D341Med (cell line): ENCODE data around the gene RNLS.
"Not testable (repeated sequence)": the region's sequence is repeated elsewhere in the genome, so short reads cannot be mapped to it uniquely, and the experiment has no call there.

ENCODE experiments used
- DNase-seq: peaks from one replicate; pipeline ENCODE4 v3.0.0; 2012; ENCODE audit warnings: low spot score

RNLS gene

GRCh38 chr10:88293073-88293472, 290.0 kb downstream of the RNLS start:
- DNase-seq, result no peak

GRCh38 chr10:88292185-88292514, 291.0 kb downstream of the RNLS start:
- DNase-seq, result no peak

- DNase-seq, result no peak
Measured at GRCh38 chr10:88291289-88292184, 291.6 kb downstream of the RNLS start.

- DNase-seq, result no peak
Measured at GRCh38 chr10:88289342-88289741, 293.8 kb downstream of the RNLS start.

GRCh38 chr10:88288320-88289059, 294.6 kb downstream of the RNLS start:
- no peak for DNase-seq

- DNase-seq, result no peak
Measured at GRCh38 chr10:88286030-88286429, 297.1 kb downstream of the RNLS start.

- no peak for DNase-seq
Measured at GRCh38 chr10:88281592-88282347, 301.3 kb downstream of the RNLS start.

GRCh38 chr10:88280518-88280917, 302.6 kb downstream of the RNLS start:
- DNase-seq, result no peak

GRCh38 chr10:88278912-88279311, 304.2 kb downstream of the RNLS start:
- no peak for DNase-seq

- not testable (repeated sequence) for DNase-seq
Measured at GRCh38 chr10:88276945-88277344, 306.2 kb downstream of the RNLS start.

GRCh38 chr10:88274286-88274685, 308.8 kb downstream of the RNLS start:
- no peak for DNase-seq

- DNase-seq, result no peak
Measured at GRCh38 chr10:88273567-88273966, 309.6 kb downstream of the RNLS start.

- no peak for DNase-seq
Measured at GRCh38 chr10:88271761-88272543, 311.2 kb downstream of the RNLS start.

- DNase-seq, result no peak
Measured at GRCh38 chr10:88270871-88271713, 312.0 kb downstream of the RNLS start.

GRCh38 chr10:88270061-88270808, 312.9 kb downstream of the RNLS start:
- no peak for DNase-seq

GRCh38 chr10:88262591-88263234, 320.4 kb downstream of the RNLS start:
- no peak for DNase-seq

- DNase-seq, result no peak
Measured at GRCh38 chr10:88261152-88261551, 322.0 kb downstream of the RNLS start.

- no peak for DNase-seq
Measured at GRCh38 chr10:88260329-88261051, 322.6 kb downstream of the RNLS start.

- DNase-seq, result no peak
Measured at GRCh38 chr10:88259381-88259780, 323.7 kb downstream of the RNLS start.
